RPMI8226 (cell line): ENCODE measurements around the gene CREB5.
A peak's percentile ranks its signal among the peaks of the same experiment; 100 is the strongest.

Experiments
- DNase-seq: peaks from one replicate; pipeline ENCODE4 v3.0.0-alpha.2; 2015

Gene CREB5

DNA sequence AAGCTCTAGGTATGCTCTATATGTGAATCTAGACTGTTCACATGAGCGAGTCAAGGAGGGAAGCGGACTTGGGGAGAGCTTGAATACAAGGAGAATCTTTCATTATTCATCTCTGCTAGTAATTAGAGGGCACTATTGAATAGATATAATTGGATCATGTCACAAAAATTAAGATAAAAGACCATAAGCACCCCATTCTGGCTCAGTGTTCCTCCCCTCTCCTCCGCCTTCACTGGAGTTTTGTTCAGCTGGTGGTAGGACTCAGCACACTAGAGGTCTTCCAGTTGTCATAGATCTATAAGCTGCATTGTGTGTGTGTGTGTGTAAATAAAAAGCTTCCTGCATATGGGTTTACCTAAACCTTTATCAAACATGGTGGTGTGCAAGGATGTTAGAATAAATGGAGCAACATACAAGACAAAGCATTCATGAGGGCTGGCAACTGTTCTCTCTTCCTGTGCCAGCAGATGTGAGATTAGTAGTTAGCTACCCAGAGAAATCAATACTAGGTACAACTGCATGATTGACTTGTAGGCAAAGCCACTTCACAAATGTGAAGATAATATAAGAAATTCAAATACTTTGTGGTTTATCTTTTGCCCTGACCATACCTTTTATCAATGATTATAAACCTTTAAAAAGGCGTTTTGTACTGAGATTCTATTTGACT lies 142.6 kb downstream of the CREB5 start:
- no peak for DNase-seq

DNA sequence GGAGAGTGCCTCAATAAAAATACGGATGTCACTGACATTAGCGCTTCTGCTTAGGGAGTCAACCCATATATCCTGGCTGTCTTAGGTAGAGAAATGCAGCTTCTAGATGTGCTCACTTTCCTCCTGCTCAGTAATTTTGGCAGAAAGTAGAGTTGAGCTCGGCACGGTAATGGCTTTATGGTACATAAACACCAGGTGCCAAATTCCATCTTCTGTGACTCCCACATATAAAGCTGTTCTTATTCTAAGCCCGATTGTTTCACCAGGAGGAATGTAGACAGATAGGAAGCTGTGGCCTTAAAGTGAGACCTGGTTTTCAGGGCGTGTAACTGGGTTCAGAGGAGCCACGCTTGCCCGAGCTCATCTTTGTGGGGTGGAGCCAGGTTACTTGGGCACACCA lies 143.7 kb downstream of the CREB5 start:
- DNase-seq, result no peak

- no peak for DNase-seq
These were observed 144.4 kb downstream of the CREB5 start for GRCh38 chr7:28556671-28557070.

DNA sequence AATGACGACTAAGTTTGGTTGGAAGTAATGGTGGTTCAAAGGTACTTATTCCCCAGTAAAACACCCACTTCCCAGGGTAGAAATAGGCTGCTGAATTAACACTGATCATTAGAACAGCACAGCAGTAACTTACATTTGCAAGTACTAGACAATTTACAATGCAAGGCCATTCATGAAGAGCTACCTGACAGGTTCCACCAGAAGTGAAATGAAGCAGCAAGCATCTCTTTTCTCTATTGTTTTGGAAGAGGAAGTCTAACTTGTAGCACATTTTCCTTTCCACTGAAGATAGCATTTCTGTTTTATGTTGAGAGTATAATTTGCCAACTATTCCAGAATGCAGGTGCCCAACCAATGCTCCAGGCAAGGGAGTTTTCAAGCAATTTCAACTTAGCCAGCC lies 145.9 kb downstream of the CREB5 start:
- DNase-seq, result no peak

- no peak for DNase-seq
These were observed 148.4 kb downstream of the CREB5 start for GRCh38 chr7:28560767-28561166.

DNA sequence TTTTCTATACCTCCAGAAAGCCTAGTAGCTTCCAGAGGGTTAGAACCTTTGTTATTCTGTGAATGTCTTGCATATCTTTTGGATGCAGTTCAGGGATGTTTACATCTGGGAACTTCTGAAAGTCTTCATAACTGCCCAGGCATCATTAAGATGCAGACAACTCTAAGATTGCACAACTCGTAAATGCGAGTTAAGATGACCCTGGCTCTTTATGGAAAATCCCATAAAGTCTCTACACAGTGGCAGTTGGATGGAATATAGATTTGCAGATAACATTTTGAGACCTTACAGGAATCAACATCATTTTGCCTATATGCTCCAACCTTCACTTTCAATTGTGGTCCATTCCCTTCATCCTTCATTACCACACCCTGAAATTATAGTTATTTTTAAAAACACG lies 151.7 kb downstream of the CREB5 start:
- DNase-seq, result no peak

DNA sequence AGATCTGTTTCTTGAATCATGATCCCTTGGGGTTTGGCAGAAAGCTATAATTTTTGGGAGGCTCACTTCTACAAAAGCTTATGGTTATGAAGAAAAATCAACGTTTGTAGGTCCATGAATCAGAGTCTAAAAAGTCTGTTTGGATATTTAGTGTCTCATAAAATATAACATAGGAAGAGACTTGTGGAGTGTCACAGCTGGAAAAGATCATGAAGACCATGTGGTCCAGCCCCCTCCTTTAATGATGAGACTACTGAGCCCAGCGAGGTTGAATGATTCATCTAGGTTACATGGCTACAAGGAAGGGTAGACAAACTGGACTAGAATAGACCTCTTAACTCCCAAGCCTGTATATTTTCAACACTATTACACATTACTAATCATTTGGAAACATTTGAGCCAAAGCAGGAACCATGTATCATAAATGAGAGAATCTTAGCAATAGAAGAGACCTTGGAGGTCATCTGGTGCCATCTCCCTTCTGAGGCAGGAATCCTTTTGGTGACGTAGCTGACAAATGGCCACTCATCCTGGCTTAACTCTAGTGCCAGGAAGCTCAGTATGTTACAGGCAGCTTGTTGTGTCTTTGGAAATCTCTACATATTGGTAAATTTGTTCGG lies 152.5 kb downstream of the CREB5 start:
- DNase-seq, result no peak

- DNase-seq, result no peak
These were observed 153.7 kb downstream of the CREB5 start for GRCh38 chr7:28565980-28566379.

GRCh38 chr7:28570113-28570969 lies 158.0 kb downstream of the CREB5 start:
- no peak for DNase-seq

DNA sequence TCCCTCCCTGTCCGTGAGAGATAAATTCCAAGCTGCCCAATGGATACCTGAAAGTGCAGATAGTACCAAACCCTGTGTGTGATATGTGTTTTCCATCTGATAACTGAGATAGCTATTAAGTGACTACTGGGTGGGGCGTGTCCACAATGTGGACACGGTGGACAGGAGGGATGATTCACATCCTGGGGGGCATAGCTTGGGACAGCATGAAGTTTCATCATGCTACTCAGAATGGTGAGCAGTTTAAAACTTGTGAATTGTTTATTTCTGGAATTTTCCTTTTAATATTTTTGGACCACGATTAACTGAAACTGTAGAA lies 158.6 kb downstream of the CREB5 start:
- no peak for DNase-seq

- no peak for DNase-seq
These were observed 159.1 kb downstream of the CREB5 start for GRCh38 chr7:28571405-28571804.

GRCh38 chr7:28572321-28573058 lies 160.2 kb downstream of the CREB5 start:
- no peak for DNase-seq

- peak; percentile 83 for DNase-seq
These were observed 160.8 kb downstream of the CREB5 start for GRCh38 chr7:28573059-28573553.

DNA sequence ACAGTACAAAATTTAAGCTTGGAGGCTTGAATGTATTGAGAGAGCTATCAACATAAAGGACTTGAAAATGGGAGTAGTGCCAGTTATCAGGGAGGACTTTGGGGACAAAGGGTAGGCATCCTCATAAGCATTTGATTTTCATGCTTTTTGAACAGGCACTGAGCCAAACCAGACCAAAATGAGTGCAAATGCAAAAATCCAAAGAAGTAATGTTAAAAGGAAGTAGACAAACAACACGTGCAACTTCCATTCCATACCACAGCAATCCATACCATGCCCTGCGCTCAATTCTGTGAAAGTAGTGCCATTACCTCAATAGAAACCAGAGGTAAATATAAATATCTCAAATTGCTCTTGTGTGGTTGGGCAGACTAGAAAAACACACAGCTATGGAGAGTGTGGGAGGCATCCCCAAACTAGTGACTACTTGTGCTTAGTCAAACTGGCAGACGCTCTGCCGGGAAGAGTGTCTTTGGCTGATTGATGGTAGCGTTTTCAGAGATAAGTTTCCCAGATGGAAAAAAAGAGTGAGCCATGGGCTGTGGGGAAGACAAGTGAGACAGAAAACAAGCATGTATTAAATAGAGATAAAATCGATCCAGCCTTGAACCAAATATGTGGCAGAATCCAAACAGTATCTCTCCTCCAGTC lies 161.5 kb downstream of the CREB5 start:
- peak; percentile 71 for DNase-seq

GRCh38 chr7:28575241-28575643 lies 162.9 kb downstream of the CREB5 start:
- DNase-seq, result no peak

GRCh38 chr7:28576656-28577055 lies 164.3 kb downstream of the CREB5 start:
- DNase-seq, result no peak

- no peak for DNase-seq
These were observed 167.3 kb downstream of the CREB5 start for GRCh38 chr7:28579571-28579970.

GRCh38 chr7:28580665-28581064 lies 168.3 kb downstream of the CREB5 start:
- no peak for DNase-seq

DNA sequence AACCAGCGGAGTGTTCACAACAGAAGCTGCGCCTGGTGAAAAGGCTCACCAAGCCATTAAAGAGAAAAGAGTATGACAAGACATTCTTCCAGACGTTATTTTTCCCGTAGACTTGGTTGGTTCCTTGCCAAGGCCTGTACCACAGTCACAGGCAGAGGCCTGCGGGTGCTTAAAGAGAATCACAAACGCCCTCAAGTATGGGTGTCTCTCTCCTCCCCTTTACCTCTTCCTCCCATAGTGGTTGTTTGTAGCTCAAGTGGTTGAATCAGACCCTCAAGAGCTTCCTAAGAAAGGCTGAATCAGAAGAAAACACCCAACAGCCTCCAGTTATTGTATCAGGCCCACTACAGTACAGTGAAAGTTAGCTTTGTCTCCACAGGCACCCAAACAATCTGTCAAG lies 169.0 kb downstream of the CREB5 start:
- DNase-seq, result no peak

DNA sequence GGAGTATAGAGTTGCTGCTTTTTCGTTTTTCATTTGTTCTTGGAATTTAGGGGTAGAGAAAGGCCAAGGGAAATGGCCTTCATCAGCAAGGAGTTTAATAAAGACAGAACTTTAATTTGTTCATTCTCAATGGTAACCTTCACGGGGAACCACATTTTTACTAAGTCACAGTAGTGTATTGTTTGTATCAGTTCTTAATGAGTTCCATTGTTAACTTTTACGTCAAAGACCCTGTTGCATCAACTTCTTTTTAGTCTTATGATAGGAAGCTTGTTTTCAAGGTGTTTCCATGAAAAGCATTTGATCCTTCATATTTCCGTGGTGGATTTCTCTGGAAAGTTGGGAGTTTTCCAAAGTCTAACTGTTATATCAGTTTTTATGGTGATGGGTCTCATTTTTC lies 169.9 kb downstream of the CREB5 start:
- DNase-seq, result no peak

DNA sequence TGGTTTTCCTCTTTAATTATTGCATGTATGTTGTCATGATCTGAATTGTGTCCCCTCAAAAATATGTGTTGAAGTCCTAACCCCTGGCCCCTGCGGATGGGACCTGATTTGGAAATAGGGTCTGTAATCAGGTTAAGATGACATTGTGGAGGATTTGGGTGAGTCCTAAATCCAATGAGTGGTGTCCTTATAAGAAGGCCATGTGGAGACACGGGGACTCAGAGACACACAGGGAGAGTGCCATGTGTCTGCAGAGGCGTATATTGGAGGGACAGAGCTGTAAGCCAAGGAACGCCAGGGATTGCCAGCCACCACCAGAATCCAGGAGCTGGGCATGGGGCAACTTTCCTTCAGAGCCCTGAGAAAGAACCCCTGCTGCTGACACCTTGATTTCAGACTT lies 171.9 kb downstream of the CREB5 start:
- DNase-seq, result no peak

GRCh38 chr7:28586736-28587135 lies 174.4 kb downstream of the CREB5 start:
- no peak for DNase-seq

DNA sequence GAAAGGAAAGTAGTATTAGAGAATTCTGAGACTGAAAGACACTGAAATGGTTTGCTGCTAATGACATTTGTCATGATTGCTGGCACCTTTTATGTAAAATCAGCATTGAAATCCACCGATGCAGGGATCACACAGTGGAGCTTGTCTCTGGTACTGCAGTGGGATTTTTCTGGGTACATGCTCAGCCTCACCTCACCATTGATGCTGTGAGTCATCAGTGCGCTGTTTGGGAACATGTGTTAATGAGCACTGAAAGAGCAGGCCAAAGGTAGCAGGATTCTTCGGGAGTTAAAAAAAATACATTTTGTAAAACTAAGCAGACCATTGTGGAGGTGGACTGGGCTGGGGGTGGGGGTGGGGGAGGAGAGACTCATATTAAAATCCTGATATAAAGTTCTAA lies 174.9 kb downstream of the CREB5 start:
- no peak for DNase-seq
